Loucy (cell line): Measurements from ENCODE around the gene KL.

Source experiments
- H2AFZ ChIP-seq: fragments of 200-600 bp; sonication (generic); 2 replicates; pipeline ENCODE4 v1.6.0; 2016; ENCODE audit warnings: antibody characterized with exemption, mild to moderate bottlenecking, low read length, moderate library complexity
- H3F3A ChIP-seq: fragments of 200-600 bp; 2 replicates; pipeline ENCODE4 v1.6.0; 2016; ENCODE audit warnings: antibody characterized with exemption, low read depth, mild to moderate bottlenecking
- H3K27me3 ChIP-seq: fragments of 200-600 bp; sonication (generic); 2 replicates; pipeline ENCODE4 v1.6.1; 2014; ENCODE audit warnings: low read length, mild to moderate bottlenecking; ENCODE audit not compliant: insufficient read depth, poor library complexity, severe bottlenecking
- H3K36me3 ChIP-seq: fragments of 200-600 bp; sonication (generic); 2 replicates; pipeline ENCODE4 v1.6.1; 2016; ENCODE audit warnings: low read length; ENCODE audit not compliant: insufficient read depth
- H3K4me1 ChIP-seq: fragments of 200-600 bp; sonication (generic); 2 replicates; pipeline ENCODE4 v1.5.1; 2014; ENCODE audit warnings: low read length, mild to moderate bottlenecking; ENCODE audit not compliant: insufficient read depth, poor library complexity, severe bottlenecking
- H3K4me2 ChIP-seq: fragments of 200-600 bp; sonication (generic); 2 replicates; pipeline ENCODE4 v1.6.0; 2014; ENCODE audit warnings: antibody characterized with exemption, low read length, low read depth, mild to moderate bottlenecking; ENCODE audit not compliant: poor library complexity, severe bottlenecking
- H3K4me3 ChIP-seq: fragments of 200-600 bp; sonication (generic); 2 replicates; pipeline ENCODE4 v1.5.1; 2014; ENCODE audit warnings: low read length, mild to moderate bottlenecking, mixed read lengths; ENCODE audit not compliant: poor library complexity, severe bottlenecking
- H3K79me2 ChIP-seq: fragments of 200-600 bp; sonication (generic); 2 replicates; pipeline ENCODE4 v1.6.1; 2014; ENCODE audit warnings: low read length; ENCODE audit not compliant: insufficient read depth
- H3K9ac ChIP-seq: fragments of 200-600 bp; sonication (generic); 2 replicates; pipeline ENCODE4 v1.6.0; 2014; ENCODE audit warnings: mild to moderate bottlenecking, low read depth, low read length, moderate library complexity; ENCODE audit not compliant: poor library complexity, severe bottlenecking
- H3K9me2 ChIP-seq: fragments of 200-600 bp; sonication (generic); replicated peaks from 2 replicates; pipeline ENCODE4 v1.6.1; 2016; ENCODE audit warnings: low read depth, low read length, mixed read lengths
- H3K9me3 ChIP-seq: fragments of 200-600 bp; sonication (generic); 2 replicates; pipeline ENCODE4 v1.6.1; 2014; ENCODE audit warnings: mild to moderate bottlenecking, antibody characterized with exemption, low read length, low read depth; ENCODE audit not compliant: insufficient read depth
- H4K20me1 ChIP-seq: fragments of 200-600 bp; sonication (generic); 2 replicates; pipeline ENCODE4 v1.6.0; 2014; ENCODE audit warnings: antibody characterized with exemption, low read length, mild to moderate bottlenecking; ENCODE audit not compliant: insufficient read depth, poor library complexity, severe bottlenecking
- EZH2phosphoT487 ChIP-seq: fragments of 200-600 bp; IDR thresholded peaks from 2 replicates; pipeline ENCODE4 v1.6.1; 2018; ENCODE audit warnings: antibody characterized with exemption, mild to moderate bottlenecking, moderate library complexity, borderline replicate concordance
- TF ChIP-seq, protein P1 (sequence below): fragments of 200-600 bp; sonication (generic); conservative IDR thresholded peaks from 2 replicates; pipeline ENCODE4 v1.5.1; 2014; ENCODE audit warnings: mild to moderate bottlenecking, antibody characterized with exemption, low read length

KL gene

DNA sequence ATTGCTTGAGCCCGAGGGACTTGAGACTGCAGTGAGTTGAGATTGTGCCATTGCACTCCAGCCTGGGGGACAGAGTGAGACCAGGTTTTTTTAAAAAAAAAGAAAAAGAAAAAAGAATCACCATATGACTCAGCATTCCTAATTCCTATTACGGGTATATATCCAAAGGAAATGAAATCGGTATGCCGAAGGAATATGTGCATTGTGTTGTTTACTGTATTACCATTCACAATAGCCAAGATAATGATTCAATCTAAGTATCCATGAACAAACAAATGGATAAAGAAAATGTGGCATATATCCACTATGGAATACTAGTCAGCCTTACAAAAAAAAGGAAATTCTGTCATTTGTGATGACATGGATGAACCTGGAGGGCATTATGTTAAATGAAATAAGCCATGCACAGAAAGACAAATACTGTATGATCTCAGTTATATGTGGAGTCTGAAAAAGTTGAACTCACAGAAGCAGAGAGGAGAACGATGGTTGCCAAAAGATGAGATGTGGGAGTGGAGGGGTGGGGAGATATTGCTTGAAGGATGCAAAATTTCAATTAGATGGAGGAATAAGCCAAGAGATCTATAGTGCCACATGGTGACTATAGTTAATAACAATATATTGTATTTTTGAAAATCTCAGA, 4.3 kb upstream of the KL start:
- TF ChIP-seq, protein P1, sequence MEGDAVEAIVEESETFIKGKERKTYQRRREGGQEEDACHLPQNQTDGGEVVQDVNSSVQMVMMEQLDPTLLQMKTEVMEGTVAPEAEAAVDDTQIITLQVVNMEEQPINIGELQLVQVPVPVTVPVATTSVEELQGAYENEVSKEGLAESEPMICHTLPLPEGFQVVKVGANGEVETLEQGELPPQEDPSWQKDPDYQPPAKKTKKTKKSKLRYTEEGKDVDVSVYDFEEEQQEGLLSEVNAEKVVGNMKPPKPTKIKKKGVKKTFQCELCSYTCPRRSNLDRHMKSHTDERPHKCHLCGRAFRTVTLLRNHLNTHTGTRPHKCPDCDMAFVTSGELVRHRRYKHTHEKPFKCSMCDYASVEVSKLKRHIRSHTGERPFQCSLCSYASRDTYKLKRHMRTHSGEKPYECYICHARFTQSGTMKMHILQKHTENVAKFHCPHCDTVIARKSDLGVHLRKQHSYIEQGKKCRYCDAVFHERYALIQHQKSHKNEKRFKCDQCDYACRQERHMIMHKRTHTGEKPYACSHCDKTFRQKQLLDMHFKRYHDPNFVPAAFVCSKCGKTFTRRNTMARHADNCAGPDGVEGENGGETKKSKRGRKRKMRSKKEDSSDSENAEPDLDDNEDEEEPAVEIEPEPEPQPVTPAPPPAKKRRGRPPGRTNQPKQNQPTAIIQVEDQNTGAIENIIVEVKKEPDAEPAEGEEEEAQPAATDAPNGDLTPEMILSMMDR, result no peak
- TF ChIP-seq EZH2phosphoT487, result no peak
- peaks cover 13% of the 10 kb centered on the region for H3K9me3 ChIP-seq

DNA sequence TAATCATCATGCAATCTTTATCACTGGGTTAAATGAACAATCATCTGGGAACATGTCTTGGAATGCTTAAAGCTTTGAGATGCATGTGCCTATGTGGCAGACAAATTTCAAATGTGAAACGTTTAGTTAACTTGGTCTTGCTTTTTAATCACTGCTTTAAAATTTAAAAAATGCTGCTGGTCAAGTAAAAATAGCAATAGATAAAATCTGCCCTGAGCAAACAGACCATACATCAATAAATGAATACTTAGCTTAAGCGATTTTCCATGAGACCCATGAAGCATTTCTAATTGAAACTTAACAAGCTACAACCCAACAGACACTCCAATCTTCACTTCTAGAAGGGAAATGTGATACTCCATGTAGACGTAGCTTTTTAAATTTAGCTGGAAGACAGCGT, 1.9 kb upstream of the KL start:
- no peak overlapping the region for H3K4me2 ChIP-seq
- no peaks in the 10 kb centered on the region for H3F3A ChIP-seq

More for the DNA sequence above, 4.3 kb upstream of the KL start:
- no peaks in the 10 kb centered on the region for H3F3A ChIP-seq
- no peaks in the 10 kb centered on the region for H3K9me2 ChIP-seq
- H3K79me2 ChIP-seq, result no peaks in the 10 kb centered on the region
- H4K20me1 ChIP-seq, result no peaks in the 10 kb centered on the region
- H3K27me3 ChIP-seq, result no peaks in the 10 kb centered on the region
- no peak overlapping the region for H3K9ac ChIP-seq
- H3K4me1 ChIP-seq, result no peaks in the 10 kb centered on the region
- no peaks in the 10 kb centered on the region for H3K36me3 ChIP-seq
- H3K4me2 ChIP-seq, result no peak overlapping the region
- H2AFZ ChIP-seq, result no peak overlapping the region
- no peak overlapping the region for H3K4me3 ChIP-seq

DNA sequence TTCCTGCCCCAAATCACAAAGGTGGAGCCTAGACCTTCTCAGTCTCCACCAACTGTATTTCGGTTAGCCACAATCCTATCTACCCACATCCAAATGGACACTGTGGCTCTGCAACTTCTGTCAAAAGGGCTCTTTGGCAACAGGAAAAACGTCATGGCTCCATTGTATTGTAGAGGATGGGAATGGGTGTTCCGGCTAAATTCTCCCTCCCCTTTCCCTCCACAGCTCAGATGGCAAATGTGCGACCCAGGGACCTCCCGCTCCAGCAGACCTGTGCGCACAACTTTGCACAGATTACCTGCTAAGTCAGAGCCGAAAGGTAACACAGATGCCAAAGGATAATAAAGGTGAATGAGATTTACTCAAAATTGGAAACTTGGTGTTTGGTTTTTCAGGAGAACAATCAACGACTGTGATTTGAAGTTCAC, 968 bp upstream of the KL start:
- no peaks in the 10 kb centered on the region for H3K4me1 ChIP-seq
- no peaks in the 10 kb centered on the region for H3K36me3 ChIP-seq
- no peaks in the 10 kb centered on the region for H4K20me1 ChIP-seq
- H3K79me2 ChIP-seq, result no peaks in the 10 kb centered on the region
- no peaks in the 10 kb centered on the region for H3F3A ChIP-seq
- TF ChIP-seq, protein P1, result no peak
- TF ChIP-seq EZH2phosphoT487, result no peak
- no peaks in the 10 kb centered on the region for H3K27me3 ChIP-seq
- H3K9ac ChIP-seq, result no peak overlapping the region
- H3K9me2 ChIP-seq, result no peaks in the 10 kb centered on the region
- H3K9me3 ChIP-seq, result no peaks in the 10 kb centered on the region
- H3K4me2 ChIP-seq, result no peak overlapping the region
- H2AFZ ChIP-seq, result no peak overlapping the region
- no peak overlapping the region for H3K4me3 ChIP-seq

More for the DNA sequence above, 1.9 kb upstream of the KL start:
- no peak overlapping the region for H2AFZ ChIP-seq
- TF ChIP-seq, protein P1, result no peak
- no peak for TF ChIP-seq EZH2phosphoT487
- H3K79me2 ChIP-seq, result no peaks in the 10 kb centered on the region
- no peaks in the 10 kb centered on the region for H3K9me2 ChIP-seq
- no peak overlapping the region for H3K9ac ChIP-seq
- no peaks in the 10 kb centered on the region for H4K20me1 ChIP-seq
- H3K9me3 ChIP-seq, result no peaks in the 10 kb centered on the region
- no peak overlapping the region for H3K4me3 ChIP-seq
- no peaks in the 10 kb centered on the region for H3K4me1 ChIP-seq
- H3K36me3 ChIP-seq, result no peaks in the 10 kb centered on the region
- H3K27me3 ChIP-seq, result no peaks in the 10 kb centered on the region
